Activated CD4-positive, alpha-beta T cell treated with anti-CD3 and anti-CD28 coated beads, Interleukin-2, amount 50 U/mL, for 16 hours (primary cell): ENCODE measurements around the gene XRCC3.
"Not testable (repeated sequence)": the region's sequence is repeated elsewhere in the genome, so short reads cannot be mapped to it uniquely, and the experiment has no call there.

Source experiments
- DNase-seq: peaks from one replicate; pipeline ENCODE4 v3.0.0-alpha.2; 2020

The XRCC3 gene

GRCh38 chr14:103662029-103662428 is 53.2 kb downstream of the XRCC3 start:
- DNase-seq = no peak

GRCh38 chr14:103659631-103660030 is 55.6 kb downstream of the XRCC3 start:
- no peak for DNase-seq

DNA sequence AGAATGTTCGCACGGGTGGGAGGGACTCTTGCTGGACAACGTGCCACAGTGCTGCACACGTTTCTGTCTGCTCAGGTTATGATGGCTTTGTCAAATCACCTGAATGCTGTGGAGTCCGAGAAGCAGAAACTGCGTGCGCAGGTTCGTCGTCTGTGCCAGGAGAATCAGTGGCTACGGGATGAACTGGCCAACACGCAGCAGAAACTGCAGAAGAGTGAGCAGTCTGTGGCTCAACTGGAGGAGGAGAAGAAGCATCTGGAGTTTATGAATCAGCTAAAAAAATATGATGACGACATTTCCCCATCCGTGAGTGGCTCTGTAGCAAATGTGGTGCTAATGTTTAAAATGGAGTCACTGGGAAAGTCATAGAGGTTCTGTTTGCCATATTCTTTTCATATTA is 57.8 kb downstream of the XRCC3 start:
- DNase-seq = no peak

- no peak for DNase-seq
These were observed 58.5 kb downstream of the XRCC3 start for GRCh38 chr14:103656756-103657133.

DNA sequence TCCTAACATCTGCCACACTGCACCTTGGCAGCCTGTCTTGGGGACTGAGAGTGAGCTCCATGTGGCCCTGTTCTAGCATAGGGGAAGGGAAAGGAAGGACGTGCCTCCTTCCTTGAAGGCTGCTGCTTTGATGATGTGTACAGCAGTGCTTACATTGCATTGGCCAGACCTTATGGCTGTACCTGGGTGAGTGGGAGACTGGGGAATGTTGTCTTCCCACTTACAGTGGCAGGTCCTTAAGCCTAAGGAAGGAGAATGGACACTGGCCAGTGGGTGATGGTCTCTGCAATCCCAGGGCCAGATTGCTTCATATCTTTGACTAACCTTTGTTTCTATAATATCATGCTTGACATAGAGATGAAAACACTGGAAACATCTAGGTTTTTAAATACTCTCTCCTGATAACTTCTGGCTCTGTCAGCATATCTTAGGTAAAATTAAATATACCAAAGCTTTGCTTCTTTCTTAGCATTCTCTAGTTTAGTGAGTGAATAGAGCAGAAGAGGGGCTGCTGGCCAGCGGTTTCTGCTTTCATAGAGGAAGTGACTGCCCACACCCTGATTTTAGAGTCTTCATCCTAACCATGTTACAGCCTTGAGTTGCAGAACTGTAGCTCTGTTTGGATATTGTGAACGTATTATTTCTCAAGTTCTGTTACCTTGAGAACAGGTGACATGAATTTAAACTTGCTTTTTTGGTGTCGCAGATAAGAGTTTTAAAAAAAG is 59.1 kb downstream of the XRCC3 start:
- DNase-seq = no peak

DNA sequence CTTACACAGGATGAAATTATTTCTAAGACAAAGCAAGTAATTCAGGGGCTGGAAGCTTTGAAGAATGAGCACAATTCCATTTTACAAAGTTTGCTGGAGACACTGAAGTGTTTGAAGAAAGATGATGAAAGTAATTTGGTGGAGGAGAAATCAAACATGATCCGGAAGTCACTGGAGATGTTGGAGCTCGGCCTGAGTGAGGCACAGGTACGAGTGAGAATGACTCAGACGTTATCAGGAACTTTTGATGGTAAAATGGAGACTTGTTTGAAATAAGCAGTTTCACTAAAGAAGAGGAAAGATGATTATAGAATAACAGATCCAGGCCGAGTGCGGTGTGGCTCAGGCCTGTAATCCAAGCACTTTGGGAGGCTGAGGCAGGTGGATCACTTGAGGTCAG is 60.6 kb downstream of the XRCC3 start:
- no peak for DNase-seq

GRCh38 chr14:103653805-103654204 is 61.4 kb downstream of the XRCC3 start:
- DNase-seq = no peak

DNA sequence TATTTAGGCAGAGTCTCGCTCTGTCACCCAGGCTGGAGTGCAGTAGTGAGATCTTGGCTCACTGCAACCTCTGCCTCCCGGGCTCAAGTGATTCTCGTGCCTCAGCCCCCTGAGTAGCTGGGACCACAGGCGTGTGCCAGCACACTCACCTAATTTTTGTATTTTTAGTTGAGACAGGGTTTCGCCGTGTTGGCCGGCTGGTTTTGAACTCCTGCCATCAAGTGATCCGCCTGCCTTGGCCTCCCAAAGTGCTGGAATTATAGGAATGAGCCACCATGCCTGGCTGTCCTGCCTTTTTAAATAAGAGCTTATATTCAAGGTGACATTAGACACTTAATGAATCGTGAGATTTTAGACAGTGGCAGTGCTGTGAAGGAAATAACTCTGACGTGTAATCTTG is 61.9 kb downstream of the XRCC3 start:
- DNase-seq = not testable (repeated sequence)

DNA sequence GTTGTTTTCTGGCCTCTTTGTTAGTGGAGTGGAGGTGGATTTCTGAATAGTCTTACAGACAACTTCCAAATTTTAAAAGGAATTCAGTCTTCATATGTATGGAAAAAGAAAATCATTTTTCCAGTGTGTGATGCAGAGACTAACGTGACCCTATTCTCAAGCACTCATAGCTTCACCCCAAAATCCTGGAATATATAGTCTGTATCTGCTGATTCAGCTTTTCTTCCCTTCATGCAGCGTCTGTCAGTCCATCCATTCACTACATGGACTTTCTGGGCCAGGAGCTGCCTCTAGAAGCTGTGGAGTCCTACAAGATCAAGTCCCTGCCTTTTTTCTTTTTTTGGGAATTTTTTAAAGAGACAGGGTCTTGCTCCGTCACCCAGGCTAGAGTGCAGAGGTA is 62.4 kb downstream of the XRCC3 start:
- no peak for DNase-seq

- no peak for DNase-seq
These were observed 63.7 kb downstream of the XRCC3 start for GRCh38 chr14:103651585-103651984.

DNA sequence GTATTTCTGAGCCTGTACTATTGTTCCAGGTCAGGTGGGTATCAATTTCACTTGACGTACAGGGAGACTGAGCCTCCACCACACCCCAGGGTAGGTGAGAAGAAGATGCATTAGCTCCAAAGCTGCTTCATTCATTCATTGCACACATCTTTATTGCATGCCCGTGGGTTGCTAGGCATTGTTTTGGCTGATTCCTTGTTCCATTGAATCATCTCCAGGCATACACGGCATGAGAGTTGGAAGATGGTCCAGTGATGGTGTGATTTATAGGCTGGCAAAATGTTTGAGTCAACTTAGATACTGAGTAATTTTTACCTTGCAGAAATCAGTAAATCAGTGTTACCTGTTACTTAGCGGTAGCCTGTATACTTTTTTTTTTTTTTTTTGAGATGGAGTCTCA is 65.0 kb downstream of the XRCC3 start:
- DNase-seq = no peak

DNA sequence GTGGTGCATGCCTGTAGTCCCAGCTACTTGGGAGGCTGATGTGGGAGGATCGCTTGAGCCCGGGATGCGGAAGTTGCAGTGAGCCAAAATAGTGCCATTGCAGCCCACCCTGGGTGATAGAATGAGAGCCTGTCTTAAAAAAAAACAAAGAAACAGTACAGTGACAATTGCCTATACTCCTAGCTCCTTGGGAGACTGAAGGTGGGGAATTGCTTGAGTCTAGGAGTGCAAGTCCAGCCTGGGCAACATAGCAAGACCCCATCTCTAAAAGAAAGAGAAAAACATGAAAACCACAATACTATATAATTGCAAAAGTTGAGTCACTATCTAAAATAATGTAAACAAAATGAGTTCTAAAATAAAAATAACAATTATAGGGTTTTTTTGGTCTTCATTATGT is 66.2 kb downstream of the XRCC3 start:
- no peak for DNase-seq
